SK-N-SH (cell line): Measurements from ENCODE around the gene DPP10.

Experiments
- CTCF ChIP-seq: fragments of 200-600 bp; sonication (generic); IDR thresholded peaks from 2 replicates; pipeline ENCODE4 v1.6.1; 2017; ENCODE audit warnings: antibody characterized with exemption, mild to moderate bottlenecking, moderate library complexity
- POLR2AphosphoS5 ChIP-seq: IDR thresholded peaks from 2 replicates; pipeline ENCODE4 v1.6.1; 2012; ENCODE audit warnings: low read depth, low read length
- YY1 ChIP-seq: IDR thresholded peaks from 2 replicates; pipeline ENCODE4 v1.4.0; 2012; ENCODE audit warnings: low read depth, mild to moderate bottlenecking

GRCh38 chr2:115084446-115084845 lies 642.0 kb downstream of the DPP10 start:
- TF ChIP-seq POLR2AphosphoS5 = no peak
- no peak for TF ChIP-seq CTCF
- TF ChIP-seq YY1 = no peak
